CD4-positive, alpha-beta T cell treated with Interleukin-6 for 4 hours (primary cell): ENCODE results near the gene CPAMD8.
"Not testable (repeated sequence)": the region's sequence is repeated elsewhere in the genome, so short reads cannot be mapped to it uniquely, and the experiment has no call there.

Source experiments
- DNase-seq: peaks from one replicate; pipeline ENCODE4 v3.0.0-alpha.2; 2020; ENCODE audit warnings: mixed read lengths

The CPAMD8 gene

GRCh38 chr19:16998635-16999194 is 27.9 kb downstream of the CPAMD8 start:
- DNase-seq: no peak

GRCh38 chr19:16996838-16997490 is 29.6 kb downstream of the CPAMD8 start:
- not testable (repeated sequence) for DNase-seq

GRCh38 chr19:16988661-16989060 is 37.9 kb downstream of the CPAMD8 start:
- DNase-seq: no peak

- no peak for DNase-seq
These were observed 41.2 kb downstream of the CPAMD8 start for GRCh38 chr19:16985403-16985802.

- not testable (repeated sequence) for DNase-seq
These were observed 44.0 kb downstream of the CPAMD8 start for GRCh38 chr19:16982586-16982985.

- no peak for DNase-seq
These were observed 47.5 kb downstream of the CPAMD8 start for GRCh38 chr19:16978839-16979802.

- no peak for DNase-seq
These were observed 48.5 kb downstream of the CPAMD8 start for GRCh38 chr19:16978156-16978555.

- DNase-seq: no peak
These were observed 49.3 kb downstream of the CPAMD8 start for GRCh38 chr19:16977306-16977705.

- no peak for DNase-seq
These were observed 50.2 kb downstream of the CPAMD8 start for GRCh38 chr19:16976446-16976845.

GRCh38 chr19:16970821-16971220 is 55.8 kb downstream of the CPAMD8 start:
- no peak for DNase-seq

- no peak for DNase-seq
These were observed 57.5 kb downstream of the CPAMD8 start for GRCh38 chr19:16969135-16969534.

GRCh38 chr19:16960996-16961822 is 65.4 kb downstream of the CPAMD8 start:
- DNase-seq: not testable (repeated sequence)

GRCh38 chr19:16958277-16958676 is 68.3 kb downstream of the CPAMD8 start:
- DNase-seq: not testable (repeated sequence)

- no peak for DNase-seq
These were observed 68.8 kb downstream of the CPAMD8 start for GRCh38 chr19:16957855-16958254.

- no peak for DNase-seq
These were observed 69.4 kb downstream of the CPAMD8 start for GRCh38 chr19:16957151-16957701.

GRCh38 chr19:16955161-16955560 is 71.4 kb downstream of the CPAMD8 start:
- no peak for DNase-seq

- DNase-seq: no peak
These were observed 74.6 kb downstream of the CPAMD8 start for GRCh38 chr19:16952046-16952445.

GRCh38 chr19:16951529-16951928 is 75.1 kb downstream of the CPAMD8 start:
- no peak for DNase-seq

GRCh38 chr19:16949496-16950023 is 77.0 kb downstream of the CPAMD8 start:
- DNase-seq: no peak

GRCh38 chr19:16946951-16947940 is 79.4 kb downstream of the CPAMD8 start:
- DNase-seq: no peak
